ENCODE data around the gene CCNI2. TPM values are rescaled to one million over a fixed set of nuclear protein-coding genes. Genes with fewer than 3 reads are reported as not detected.

The CCNI2 gene
- polyA plus RNA-seq, 1 experiment: not detected

GRCh38 chr5:132742158-132742557 lies 5.1 kb upstream of the CCNI2 start:
- ChIA-PET POLR2A (no interaction called here), CTCF (no interaction called here)
- no peak for TF ChIP-seq CTCF (IDR thresholded peaks at IDR 0.05; ENCODE audit: low read depth, low read length)
- peaks cover 21% of the 10 kb centered on the region for H3K27me3 ChIP-seq (ENCODE audit: control insufficient read depth, insufficient read depth, low read length)
- H3K9me3 ChIP-seq (ENCODE audit: control insufficient read depth, insufficient read depth, low read length): no peaks in the 10 kb centered on the region; the same call in 1 of the 2 replicates
- no peak overlapping the region for H3K4me3 ChIP-seq (ENCODE audit: low read depth, low read length)
- DNase-seq (ENCODE audit: low read depth, low spot score): no peak
- no peak overlapping the region for H3K27ac ChIP-seq (ENCODE audit: low read depth, low read length)

GRCh38 chr5:132742626-132743025 lies 4.6 kb upstream of the CCNI2 start:
- ChIA-PET POLR2A (no interaction called here), CTCF (no interaction called here)
- H3K27me3 ChIP-seq (ENCODE audit: control insufficient read depth, insufficient read depth, low read length): peaks cover 25% of the 10 kb centered on the region
- DNase-seq (ENCODE audit: low read depth, low spot score): no peak
- H3K4me3 ChIP-seq (ENCODE audit: low read depth, low read length): no peak overlapping the region
- H3K27ac ChIP-seq (ENCODE audit: low read depth, low read length): no peak overlapping the region
- TF ChIP-seq CTCF (IDR thresholded peaks at IDR 0.05; ENCODE audit: low read depth, low read length): no peak
- H3K9me3 ChIP-seq (ENCODE audit: control insufficient read depth, insufficient read depth, low read length): no peaks in the 10 kb centered on the region; the same call in 1 of the 2 replicates

- ChIA-PET CTCF (interaction anchor here (0.6 kb wide), 1 partner anchor 9 kb away, joined by 3 read pairs; no protein-coding TSS in a partner anchor), POLR2A (no interaction called here)
- no peak overlapping the region for H3K27ac ChIP-seq (ENCODE audit: low read depth, low read length)
- H3K9me3 ChIP-seq (ENCODE audit: control insufficient read depth, insufficient read depth, low read length): peaks cover 4% of the 10 kb centered on the region; the same call in 1 of the 2 replicates
- TF ChIP-seq CTCF (IDR thresholded peaks at IDR 0.05; ENCODE audit: low read depth, low read length): no peak
- no peak for DNase-seq (ENCODE audit: low read depth, low spot score)
- H3K27me3 ChIP-seq (ENCODE audit: control insufficient read depth, insufficient read depth, low read length): peaks cover 39% of the 10 kb centered on the region
- H3K4me3 ChIP-seq (ENCODE audit: low read depth, low read length): no peak overlapping the region
Measured at GRCh38 chr5:132744659-132745058, 2.6 kb upstream of the CCNI2 start.

GRCh38 chr5:132746592-132746953 lies 653 bp upstream of the CCNI2 start:
- POLR2A ChIA-PET: interaction anchor here (0.6 kb wide), 1 partner anchor 217 kb away, joined by 3 read pairs; the partner anchor contains the start of gene AFF4
- no peak overlapping the region for H3K4me3 ChIP-seq (ENCODE audit: low read depth, low read length)
- peaks cover 46% of the 10 kb centered on the region for H3K27me3 ChIP-seq (ENCODE audit: control insufficient read depth, insufficient read depth, low read length)
- H3K27ac ChIP-seq (ENCODE audit: low read depth, low read length): no peak overlapping the region
- TF ChIP-seq CTCF (IDR thresholded peaks at IDR 0.05; ENCODE audit: low read depth, low read length): no peak
- peaks cover 4% of the 10 kb centered on the region; the same call in 1 of the 2 replicates for H3K9me3 ChIP-seq (ENCODE audit: control insufficient read depth, insufficient read depth, low read length)
- DNase-seq (ENCODE audit: low read depth, low spot score): no peak
- CTCF ChIA-PET: interaction anchor here (0.9 to 2.6 kb wide), 4 partner anchors 8 to 220 kb away, joined by 3 to 14 read pairs (median 3); no protein-coding TSS in a partner anchor

- peak overlapping the region; percentile 35; the same call in 1 of the 2 replicates for H3K4me3 ChIP-seq (ENCODE audit: low read depth, low read length)
Measured at GRCh38 chr5:132747616-132748440, 602 bp downstream of the CCNI2 start.

More at GRCh38 chr5:132747616-132748440, 602 bp downstream of the CCNI2 start:
- peaks cover 4% of the 10 kb centered on the region; the same call in 1 of the 2 replicates for H3K9me3 ChIP-seq (ENCODE audit: control insufficient read depth, insufficient read depth, low read length)
- ChIA-PET CTCF (interaction anchor here (1.5 to 2.6 kb wide), 2 partner anchors 9 to 72 kb away, joined by 3 to 14 read pairs; no protein-coding TSS in a partner anchor), POLR2A (no interaction called here)
- DNase-seq (ENCODE audit: low read depth, low spot score): no peak
- no peak overlapping the region for H3K27ac ChIP-seq (ENCODE audit: low read depth, low read length)
- peaks cover 44% of the 10 kb centered on the region for H3K27me3 ChIP-seq (ENCODE audit: control insufficient read depth, insufficient read depth, low read length)
- TF ChIP-seq CTCF (IDR thresholded peaks at IDR 0.05; ENCODE audit: low read depth, low read length): no peak
